ENCODE data around the gene OR6B2. TPM values are rescaled to one million over a fixed set of nuclear protein-coding genes. Genes with fewer than 3 reads are reported as not detected.
A peak's percentile ranks its signal among the peaks of the same experiment; 100 is the strongest.

Gene OR6B2
- polyA plus RNA-seq, 3 donors = not detected

- Histone ChIP-seq H3K4me2 (replicated peaks; ENCODE audit: extremely low read depth, low read length, poor library complexity, severe bottlenecking) (no peak overlapping the region), H3K4me1 (ENCODE audit: control insufficient read depth in 1 of 2, insufficient read depth in 2 of 2, low read length in 2 of 2) (no peaks in the 10 kb centered on the region), H2AFZ (ENCODE audit: insufficient read depth, low read depth, low read length, poor library complexity, severe bottlenecking) (no peak overlapping the region), H3K79me2 (ENCODE audit: insufficient read depth, low read length) (no peaks in the 10 kb centered on the region), H3K4me3 (replicated peaks in 1 of 3; ENCODE audit: low read depth in 2 of 3, low read length in 3 of 3) (no peak overlapping the region), H3K27me3 (ENCODE audit: control insufficient read depth in 2 of 2, insufficient read depth in 2 of 2, low read length in 2 of 2) (no peaks in the 10 kb centered on the region), H3K9me3 (replicated peaks in 1 of 2; ENCODE audit: control insufficient read depth in 1 of 2, insufficient read depth in 1 of 2, low read length in 2 of 2) (peaks cover 3 to 4% of the 10 kb centered on the region in 2 donors), H3K36me3 (replicated peaks in 1 of 2; ENCODE audit: control insufficient read depth in 1 of 2, insufficient read depth in 2 of 2, low read length in 2 of 2) (peaks cover 62 to 86% of the 10 kb centered on the region in 2 donors), H4K20me1 (ENCODE audit: insufficient read depth, low read length) (no peaks in the 10 kb centered on the region), H3K27ac (ENCODE audit: low read depth in 1 of 2, low read length in 2 of 2) (peak overlapping the region in 1 of 2 donors; percentile 27), H3K9ac (ENCODE audit: insufficient read depth, low read length, poor library complexity, severe bottlenecking) (no peak overlapping the region)
- Mint-ChIP-seq H3K4me1 (no peaks in the 10 kb centered on the region), H3K27me3 (ENCODE audit: low read depth in 3 of 3) (no peaks in the 10 kb centered on the region), H3K9me3 (peaks cover under 1 to 4% (median 2%) of the 10 kb centered on the region in 7 donors), H3K36me3 (peaks cover 80 to 81% of the 10 kb centered on the region in 2 donors), H3K4me3 (no peak overlapping the region), H3K27ac (peak overlapping the region in 1 of 7 donors; percentile 76)
- intact Hi-C loops (cut with micrococcal nuclease) = loop anchor here (5.0 to 10.0 kb wide), 5 partner anchors 44 to 954 kb away; no protein-coding TSS in a partner anchor
- TF ChIP-seq, protein P1, sequence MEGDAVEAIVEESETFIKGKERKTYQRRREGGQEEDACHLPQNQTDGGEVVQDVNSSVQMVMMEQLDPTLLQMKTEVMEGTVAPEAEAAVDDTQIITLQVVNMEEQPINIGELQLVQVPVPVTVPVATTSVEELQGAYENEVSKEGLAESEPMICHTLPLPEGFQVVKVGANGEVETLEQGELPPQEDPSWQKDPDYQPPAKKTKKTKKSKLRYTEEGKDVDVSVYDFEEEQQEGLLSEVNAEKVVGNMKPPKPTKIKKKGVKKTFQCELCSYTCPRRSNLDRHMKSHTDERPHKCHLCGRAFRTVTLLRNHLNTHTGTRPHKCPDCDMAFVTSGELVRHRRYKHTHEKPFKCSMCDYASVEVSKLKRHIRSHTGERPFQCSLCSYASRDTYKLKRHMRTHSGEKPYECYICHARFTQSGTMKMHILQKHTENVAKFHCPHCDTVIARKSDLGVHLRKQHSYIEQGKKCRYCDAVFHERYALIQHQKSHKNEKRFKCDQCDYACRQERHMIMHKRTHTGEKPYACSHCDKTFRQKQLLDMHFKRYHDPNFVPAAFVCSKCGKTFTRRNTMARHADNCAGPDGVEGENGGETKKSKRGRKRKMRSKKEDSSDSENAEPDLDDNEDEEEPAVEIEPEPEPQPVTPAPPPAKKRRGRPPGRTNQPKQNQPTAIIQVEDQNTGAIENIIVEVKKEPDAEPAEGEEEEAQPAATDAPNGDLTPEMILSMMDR (IDR thresholded peaks at IDR 0.05) = no peak
- WGBS (ENCODE audit: insufficient coverage) = 100% methylated on average over 12 of the region's 14 CpGs
- DNase-seq = no peak
Measured at GRCh38 chr2:239990966-239991365, 39.3 kb downstream of the OR6B2 start.

DNA sequence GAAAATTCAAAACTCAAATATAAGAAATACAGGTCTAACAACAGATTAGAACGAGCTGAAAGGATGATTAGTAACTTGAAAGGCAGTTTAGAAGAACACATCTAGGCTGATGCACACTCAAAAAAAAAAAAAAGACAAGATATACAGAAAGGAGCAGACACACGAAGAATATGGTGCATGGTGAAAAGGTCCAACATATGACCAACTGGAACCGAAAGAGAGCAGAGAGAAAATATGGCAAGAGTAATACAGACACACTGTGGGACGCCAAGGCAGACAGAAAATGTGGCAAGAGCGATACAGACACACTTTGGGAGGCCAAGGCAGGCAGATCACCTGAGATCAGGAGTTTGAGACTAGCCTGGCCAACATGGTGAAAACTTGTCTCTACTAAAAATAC, 44.9 kb downstream of the OR6B2 start:
- H3K4me3 Mint-ChIP-seq = no peak overlapping the region
- Histone ChIP-seq H3K36me3 (replicated peaks in 1 of 2; ENCODE audit: control insufficient read depth in 1 of 2, insufficient read depth in 2 of 2, low read length in 2 of 2) (peaks cover 63 to 88% of the 10 kb centered on the region in 2 donors), H3K4me3 (replicated peaks in 1 of 3; ENCODE audit: low read depth in 2 of 3, low read length in 3 of 3) (no peak overlapping the region), H3K4me2 (replicated peaks; ENCODE audit: extremely low read depth, low read length, poor library complexity, severe bottlenecking) (no peak overlapping the region), H3K27me3 (ENCODE audit: control insufficient read depth in 2 of 2, insufficient read depth in 2 of 2, low read length in 2 of 2) (no peaks in the 10 kb centered on the region), H3K79me2 (ENCODE audit: insufficient read depth, low read length) (peaks cover 3% of the 10 kb centered on the region), H3K9ac (ENCODE audit: insufficient read depth, low read length, poor library complexity, severe bottlenecking) (no peak overlapping the region), H3K4me1 (ENCODE audit: control insufficient read depth in 1 of 2, insufficient read depth in 2 of 2, low read length in 2 of 2) (peaks cover 0 to 6% of the 10 kb centered on the region in 2 donors), H4K20me1 (ENCODE audit: insufficient read depth, low read length) (no peaks in the 10 kb centered on the region), H3K27ac (ENCODE audit: low read depth in 1 of 2, low read length in 2 of 2) (no peak overlapping the region), H3K9me3 (replicated peaks in 1 of 2; ENCODE audit: control insufficient read depth in 1 of 2, insufficient read depth in 1 of 2, low read length in 2 of 2) (peaks cover 9 to 14% of the 10 kb centered on the region in 2 donors), H2AFZ (ENCODE audit: insufficient read depth, low read depth, low read length, poor library complexity, severe bottlenecking) (no peak overlapping the region)
- TF ChIP-seq, protein P1 (IDR thresholded peaks at IDR 0.05) = no peak
- peaks cover 10 to 16% (median 13%) of the 10 kb centered on the region in 7 donors for H3K9me3 Mint-ChIP-seq
- peaks cover 11% of the 10 kb centered on the region for H3K4me1 Mint-ChIP-seq
- intact Hi-C loops (cut with micrococcal nuclease) = no loop called here
- DNase-seq = no peak
- no peak overlapping the region for H3K27ac Mint-ChIP-seq
- H3K27me3 Mint-ChIP-seq (ENCODE audit: low read depth in 3 of 3) = no peaks in the 10 kb centered on the region
- 100% methylated on average over 3 of the region's 5 CpGs for WGBS (ENCODE audit: insufficient coverage)
- peaks cover 82 to 83% of the 10 kb centered on the region in 2 donors for H3K36me3 Mint-ChIP-seq
